ENCODE data around the gene SUSD4. TPM values are rescaled to one million over a fixed set of nuclear protein-coding genes. Genes with fewer than 3 reads are reported as not detected.
"Not testable (repeated sequence)": the region's sequence is repeated elsewhere in the genome, so short reads cannot be mapped to it uniquely, and the experiment has no call there.

The SUSD4 gene
- total RNA-seq, 1 donor from 2014 or later: 0.12 TPM

- H3K4me3 ChIP-seq (ENCODE audit: low read depth, low read length): no peak overlapping the region
- no peak for TF ChIP-seq CTCF (conservative IDR thresholded peaks at IDR 0.05; ENCODE audit: low read depth, low read length)
- DNase-seq (ENCODE audit: low read depth): no peak
These were observed 39.3 kb upstream of the SUSD4 start for GRCh38 chr1:223403184-223403815.

GRCh38 chr1:223402790-223403142, 38.8 kb upstream of the SUSD4 start:
- TF ChIP-seq CTCF (conservative IDR thresholded peaks at IDR 0.05; ENCODE audit: low read depth, low read length): no peak
- no peak for DNase-seq (ENCODE audit: low read depth)
- no peak overlapping the region for H3K4me3 ChIP-seq (ENCODE audit: low read depth, low read length)

- H3K4me3 ChIP-seq (ENCODE audit: low read depth, low read length): no peak overlapping the region
- no peak for TF ChIP-seq CTCF (conservative IDR thresholded peaks at IDR 0.05; ENCODE audit: low read depth, low read length)
- peak; percentile 63 for DNase-seq (ENCODE audit: low read depth)
These were observed 38.2 kb upstream of the SUSD4 start for GRCh38 chr1:223401873-223402789.

DNA sequence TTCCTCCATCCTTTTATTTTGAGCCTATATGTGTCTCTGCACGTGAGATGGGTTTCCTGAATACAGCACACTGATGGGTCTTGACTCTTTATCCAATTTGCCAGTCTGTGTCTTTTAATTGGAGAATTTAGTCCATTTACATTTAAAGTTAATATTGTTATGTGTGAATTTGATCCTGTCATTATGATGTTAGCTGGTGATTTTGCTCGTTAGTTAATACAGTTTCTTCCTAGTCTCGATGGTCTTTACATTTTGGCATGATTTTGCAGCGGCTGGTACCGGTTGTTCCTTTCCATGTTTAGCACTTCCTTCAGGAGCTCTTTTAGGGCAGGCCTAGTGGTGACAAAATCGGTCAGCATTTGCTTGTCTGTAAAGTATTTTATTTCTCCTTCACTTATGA, 35.4 kb upstream of the SUSD4 start:
- not testable (repeated sequence) for DNase-seq (ENCODE audit: low read depth); H3K4me3 ChIP-seq (ENCODE audit: low read depth, low read length)

GRCh38 chr1:223394706-223395105, 30.7 kb upstream of the SUSD4 start:
- no peak for DNase-seq (ENCODE audit: low read depth)
- TF ChIP-seq CTCF (conservative IDR thresholded peaks at IDR 0.05; ENCODE audit: low read depth, low read length): no peak
- no peak overlapping the region for H3K4me3 ChIP-seq (ENCODE audit: low read depth, low read length)

- no peak for DNase-seq (ENCODE audit: low read depth)
- no peak for TF ChIP-seq CTCF (conservative IDR thresholded peaks at IDR 0.05; ENCODE audit: low read depth, low read length)
- H3K4me3 ChIP-seq (ENCODE audit: low read depth, low read length): no peak overlapping the region
These were observed 30.3 kb upstream of the SUSD4 start for GRCh38 chr1:223394242-223394641.

- DNase-seq (ENCODE audit: low read depth): no peak
- no peak for TF ChIP-seq CTCF (conservative IDR thresholded peaks at IDR 0.05; ENCODE audit: low read depth, low read length)
- peak within 1 kb of the TSS; percentile 45 for H3K4me3 ChIP-seq (ENCODE audit: low read depth, low read length)
These were observed 29.6 kb upstream of the SUSD4 start, which contains the start of gene CCDC185 for GRCh38 chr1:223393275-223394214. CCDC185 (plus strand) TSS chr1:223393415; CDS start chr1:223393476, 61 bp downstream.

All from epithelial cell of proximal tubule (primary cell).